ENCODE data around the gene KCNJ8.
"Not testable (repeated sequence)": the region's sequence is repeated elsewhere in the genome, so short reads cannot be mapped to it uniquely, and the experiment has no call there.

The KCNJ8 gene

GRCh38 chr12:21774358-21775132 is at the start of gene KCNJ8:
TSS of gene KCNJ8 (minus strand) at chr12:21774706. CDS start at chr12:21773616, 1,090 bp downstream.
- DNase-seq: peak in 1 of 2 experiments; percentile 6
- TF ChIP-seq GATA1 (IDR thresholded peaks at IDR 0.05; ENCODE audit: low read depth, low read length): no peak
- no peak for TF ChIP-seq POLR2A (IDR thresholded peaks at IDR 0.05; ENCODE audit: low read length)

DNA sequence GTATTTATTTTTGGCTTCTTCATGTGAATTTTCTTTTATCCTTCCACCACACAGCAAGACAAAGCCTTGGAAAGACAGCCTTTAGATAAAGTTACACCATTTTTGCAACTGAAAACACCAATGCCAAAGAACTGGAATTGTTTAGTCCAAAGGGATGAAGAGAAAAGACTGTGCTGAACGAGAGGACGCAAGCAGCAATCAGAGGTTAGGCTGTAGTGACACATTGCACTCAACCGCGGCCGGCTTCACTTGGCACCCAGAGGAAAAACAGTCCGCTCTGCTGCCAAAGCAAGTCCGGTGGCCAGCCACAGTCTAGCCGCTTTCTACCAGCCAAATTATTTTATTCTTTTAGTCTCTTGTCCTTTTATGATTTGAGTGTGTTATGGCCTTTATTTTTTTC is 49.1 kb upstream of the KCNJ8 start:
- TF ChIP-seq POLR2A (IDR thresholded peaks at IDR 0.05; ENCODE audit: low read length) (no peak), GATA1 (IDR thresholded peaks at IDR 0.05; ENCODE audit: low read depth, low read length) (no peak)
- no peak for DNase-seq

DNA sequence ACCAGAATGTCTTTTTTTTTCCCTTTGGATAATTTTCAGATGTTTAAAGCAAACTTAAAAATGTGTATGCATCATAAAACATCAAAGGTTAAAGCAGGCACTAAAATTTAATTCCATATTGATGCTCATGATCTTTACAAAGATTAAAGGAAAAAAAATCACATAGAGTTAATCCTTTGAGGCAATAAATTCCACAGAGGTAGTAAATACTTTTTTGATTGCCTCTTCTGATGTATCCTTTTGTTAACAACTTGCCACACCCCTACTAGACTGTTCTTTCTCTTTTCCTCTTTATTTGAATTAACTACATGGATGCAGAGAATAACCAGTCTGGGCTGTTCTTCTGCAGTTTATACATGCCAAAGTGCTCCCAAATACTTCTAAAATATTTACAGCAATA is 45.2 kb upstream of the KCNJ8 start:
- DNase-seq: no peak
- no peak for TF ChIP-seq POLR2A (IDR thresholded peaks at IDR 0.05; ENCODE audit: low read length)
- TF ChIP-seq GATA1 (IDR thresholded peaks at IDR 0.05; ENCODE audit: low read depth, low read length): no peak

GRCh38 chr12:21819236-21819635 is 44.7 kb upstream of the KCNJ8 start:
- TF ChIP-seq POLR2A (IDR thresholded peaks at IDR 0.05; ENCODE audit: low read length) (no peak), GATA1 (IDR thresholded peaks at IDR 0.05; ENCODE audit: low read depth, low read length) (no peak)
- no peak for DNase-seq

DNA sequence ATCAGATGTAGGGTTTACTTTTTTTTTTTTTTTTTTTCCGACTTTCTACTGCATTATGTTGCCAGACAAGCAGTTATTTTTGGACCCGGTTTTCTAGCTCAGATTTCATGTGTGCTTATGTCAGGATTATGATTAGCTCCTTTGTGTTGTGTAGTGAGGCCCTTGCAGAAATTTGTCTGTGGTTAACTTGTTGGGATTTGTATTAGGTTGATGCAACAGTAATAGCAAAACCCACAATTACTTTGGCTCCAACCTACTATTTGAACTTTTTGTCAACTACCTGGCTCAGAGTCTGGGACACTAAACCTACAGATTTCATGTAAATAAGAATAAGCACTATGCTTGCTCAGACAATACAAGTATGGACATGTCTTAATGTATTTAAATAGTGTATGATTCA is 44.1 kb upstream of the KCNJ8 start:
- DNase-seq: no peak
- TF ChIP-seq GATA1 (IDR thresholded peaks at IDR 0.05; ENCODE audit: low read depth, low read length): no peak
- TF ChIP-seq POLR2A (IDR thresholded peaks at IDR 0.05; ENCODE audit: low read length): no peak

DNA sequence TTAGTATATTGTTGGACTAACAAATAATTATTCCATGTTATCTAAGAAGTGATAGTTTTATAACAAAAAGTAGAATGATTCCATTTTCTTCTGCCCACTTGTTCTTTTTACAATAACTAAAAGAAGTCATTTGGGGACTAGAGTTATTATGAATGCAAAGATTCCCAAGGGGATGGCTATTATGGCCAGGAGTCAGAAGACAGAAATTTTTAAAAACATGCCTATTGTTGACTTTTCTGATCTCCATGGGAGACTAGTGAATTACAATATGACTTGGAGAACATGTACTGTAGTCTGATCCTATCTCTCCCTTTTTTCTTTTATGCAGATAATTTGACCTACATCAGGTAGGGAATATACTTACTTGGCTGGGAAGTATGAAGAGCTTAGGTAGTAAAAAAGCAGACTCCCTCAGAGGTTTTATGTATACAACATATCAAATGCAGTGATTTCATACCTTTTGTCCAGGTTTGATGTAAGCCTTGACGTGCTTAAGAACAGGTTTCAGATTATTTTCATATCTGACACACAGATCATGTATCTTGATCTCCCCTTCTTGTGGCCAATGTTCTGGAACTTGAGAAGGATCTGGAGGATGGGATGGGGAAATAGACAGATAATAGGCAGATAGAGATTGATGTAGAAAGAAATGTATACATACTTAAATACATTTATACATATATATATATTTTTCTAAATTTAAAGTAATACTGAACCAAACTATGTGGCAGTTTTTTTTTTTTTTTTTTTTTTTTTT is 41.0 kb upstream of the KCNJ8 start:
- no peak for TF ChIP-seq POLR2A (IDR thresholded peaks at IDR 0.05; ENCODE audit: low read length)
- TF ChIP-seq GATA1 (IDR thresholded peaks at IDR 0.05; ENCODE audit: low read depth, low read length): no peak
- no peak for DNase-seq

GRCh38 chr12:21814814-21815213 is 40.3 kb upstream of the KCNJ8 start:
- DNase-seq: no peak
- no peak for TF ChIP-seq GATA1 (IDR thresholded peaks at IDR 0.05; ENCODE audit: low read depth, low read length)
- TF ChIP-seq POLR2A (IDR thresholded peaks at IDR 0.05; ENCODE audit: low read length): no peak

- DNase-seq: peak in 1 of 2 experiments; percentile 8
- TF ChIP-seq GATA1 (IDR thresholded peaks at IDR 0.05; ENCODE audit: low read depth, low read length) (no peak), POLR2A (IDR thresholded peaks at IDR 0.05; ENCODE audit: low read length) (no peak)
These were observed 39.8 kb upstream of the KCNJ8 start for GRCh38 chr12:21814327-21814726.

DNA sequence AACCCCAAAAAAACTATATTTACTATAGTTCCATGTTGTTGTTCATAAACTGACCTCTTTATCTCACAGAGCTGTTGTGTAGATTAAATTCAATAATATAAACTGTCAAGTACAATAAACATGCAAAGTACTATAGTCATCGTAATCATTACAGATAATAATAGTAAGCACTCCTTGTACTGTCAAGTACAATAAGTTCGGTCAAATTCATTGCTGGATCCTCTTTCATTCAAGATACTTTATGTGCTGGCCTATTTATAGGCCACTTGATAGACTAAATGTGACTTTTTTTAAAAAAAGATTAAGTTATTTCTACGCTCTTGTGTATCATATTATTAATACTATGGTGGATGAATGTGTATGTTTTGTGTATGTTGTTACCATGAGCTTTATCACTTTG is 39.2 kb upstream of the KCNJ8 start:
- TF ChIP-seq GATA1 (IDR thresholded peaks at IDR 0.05; ENCODE audit: low read depth, low read length) (no peak), POLR2A (IDR thresholded peaks at IDR 0.05; ENCODE audit: low read length) (no peak)
- DNase-seq: peak; percentile 30 to 34

DNA sequence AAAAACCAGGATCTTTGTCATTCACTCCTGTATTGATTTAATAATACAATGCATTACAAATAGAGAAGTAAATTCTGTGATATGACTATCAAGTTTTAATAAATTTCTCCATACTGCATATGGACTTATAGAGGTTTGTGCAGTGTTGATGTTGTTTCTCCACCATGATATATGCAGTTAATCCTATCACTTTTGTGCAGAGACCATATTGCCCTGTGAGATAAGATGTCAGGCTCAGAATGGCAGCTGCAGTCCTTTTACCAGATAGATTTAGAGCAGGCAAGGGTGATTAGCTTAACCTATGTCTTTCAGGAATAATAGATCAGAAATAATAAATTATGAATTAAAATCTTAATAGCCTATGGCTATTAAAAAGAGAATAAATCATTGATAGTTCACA is 38.6 kb upstream of the KCNJ8 start:
- peak; percentile 78 to 92 for DNase-seq
- TF ChIP-seq POLR2A (IDR thresholded peaks at IDR 0.05; ENCODE audit: low read length) (no peak), GATA1 (IDR thresholded peaks at IDR 0.05; ENCODE audit: low read depth, low read length) (peak; percentile 23)

DNA sequence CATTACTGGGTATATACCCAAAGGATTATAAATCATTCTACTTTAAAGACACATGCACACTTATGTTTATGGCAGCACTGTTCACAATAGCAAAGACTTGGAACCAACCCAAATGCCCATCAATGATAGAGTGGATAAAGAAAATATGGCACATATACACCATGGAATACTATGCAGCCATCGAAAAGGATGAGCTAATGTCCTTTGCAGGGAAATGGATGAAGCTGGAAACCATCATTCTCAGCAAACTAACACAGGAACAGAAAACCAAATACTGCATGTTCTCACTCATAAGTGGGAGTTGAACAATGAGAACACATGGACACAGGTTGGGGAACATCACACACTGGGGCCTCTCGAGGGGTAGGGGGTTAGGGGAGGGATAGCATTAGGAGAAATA is 37.8 kb upstream of the KCNJ8 start:
- not testable (repeated sequence) for DNase-seq

GRCh38 chr12:21809100-21809499 is 34.6 kb upstream of the KCNJ8 start:
- no peak for TF ChIP-seq GATA1 (IDR thresholded peaks at IDR 0.05; ENCODE audit: low read depth, low read length)
- TF ChIP-seq POLR2A (IDR thresholded peaks at IDR 0.05; ENCODE audit: low read length): no peak
- no peak for DNase-seq

GRCh38 chr12:21806255-21806654 is 31.7 kb upstream of the KCNJ8 start:
- no peak for DNase-seq
- TF ChIP-seq POLR2A (IDR thresholded peaks at IDR 0.05; ENCODE audit: low read length): no peak
- TF ChIP-seq GATA1 (IDR thresholded peaks at IDR 0.05; ENCODE audit: low read depth, low read length): no peak

- TF ChIP-seq POLR2A (IDR thresholded peaks at IDR 0.05; ENCODE audit: low read length) (no peak), GATA1 (IDR thresholded peaks at IDR 0.05; ENCODE audit: low read depth, low read length) (no peak)
- no peak for DNase-seq
These were observed 27.2 kb upstream of the KCNJ8 start for GRCh38 chr12:21801522-21802288.
